ENCODE data around the gene PURB. TPM values are rescaled to one million over a fixed set of nuclear protein-coding genes. Genes with fewer than 3 reads are reported as not detected.

The PURB gene
- total RNA-seq = 10 to 100 TPM; 20.7 to 33.1 (median 22.1) TPM

DNA sequence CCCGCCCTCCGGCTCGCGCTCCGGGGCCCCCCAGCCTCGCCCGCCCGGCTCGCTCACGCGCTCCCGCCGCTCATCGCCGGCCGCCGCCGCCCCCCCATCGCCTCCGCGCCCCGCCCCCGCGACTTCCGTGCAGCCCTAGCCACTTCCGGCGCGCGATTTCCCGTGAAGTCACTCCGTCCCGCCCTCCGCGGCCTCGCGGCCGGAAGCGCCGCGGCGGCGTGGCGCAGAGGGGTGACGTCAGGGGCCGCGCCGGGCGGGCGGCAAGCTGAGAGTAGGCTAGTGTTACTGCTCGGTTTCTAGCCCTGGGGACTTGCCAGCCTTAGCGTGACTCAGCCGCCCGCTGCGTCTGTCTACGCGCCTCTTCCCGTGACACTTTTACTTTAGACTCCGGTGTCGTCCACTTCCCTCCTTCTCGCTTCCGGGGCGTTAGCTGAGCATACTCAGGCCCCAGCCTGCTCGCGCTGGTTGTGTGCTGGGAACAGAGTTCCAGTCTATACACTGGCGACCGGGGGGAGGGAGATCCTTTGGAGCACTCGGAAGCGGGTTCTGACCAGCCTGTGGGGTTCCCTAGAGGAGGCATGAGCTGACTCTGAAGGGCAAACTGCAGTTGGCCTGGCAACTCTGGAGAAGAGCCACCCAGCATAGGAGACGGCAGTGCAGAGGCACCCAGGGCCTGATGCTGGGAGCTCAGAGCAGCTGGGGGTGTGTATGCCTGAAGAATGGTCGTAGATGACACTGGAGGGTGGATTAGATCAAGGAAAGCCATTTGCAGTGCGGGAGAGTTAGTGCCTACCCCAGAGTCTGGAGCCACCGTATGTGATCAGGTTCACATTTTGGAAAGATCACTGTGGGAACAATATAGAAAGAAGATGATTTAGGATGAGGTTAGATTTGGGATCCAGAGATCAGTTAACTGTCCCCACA lies at the start of gene PURB:
Gene PURB, minus strand, starts transcription at position 137 of the 924 bp plus-strand sequence. CDS start 182 bp downstream, outside the sequence.
- TF ChIP-seq, protein P1, sequence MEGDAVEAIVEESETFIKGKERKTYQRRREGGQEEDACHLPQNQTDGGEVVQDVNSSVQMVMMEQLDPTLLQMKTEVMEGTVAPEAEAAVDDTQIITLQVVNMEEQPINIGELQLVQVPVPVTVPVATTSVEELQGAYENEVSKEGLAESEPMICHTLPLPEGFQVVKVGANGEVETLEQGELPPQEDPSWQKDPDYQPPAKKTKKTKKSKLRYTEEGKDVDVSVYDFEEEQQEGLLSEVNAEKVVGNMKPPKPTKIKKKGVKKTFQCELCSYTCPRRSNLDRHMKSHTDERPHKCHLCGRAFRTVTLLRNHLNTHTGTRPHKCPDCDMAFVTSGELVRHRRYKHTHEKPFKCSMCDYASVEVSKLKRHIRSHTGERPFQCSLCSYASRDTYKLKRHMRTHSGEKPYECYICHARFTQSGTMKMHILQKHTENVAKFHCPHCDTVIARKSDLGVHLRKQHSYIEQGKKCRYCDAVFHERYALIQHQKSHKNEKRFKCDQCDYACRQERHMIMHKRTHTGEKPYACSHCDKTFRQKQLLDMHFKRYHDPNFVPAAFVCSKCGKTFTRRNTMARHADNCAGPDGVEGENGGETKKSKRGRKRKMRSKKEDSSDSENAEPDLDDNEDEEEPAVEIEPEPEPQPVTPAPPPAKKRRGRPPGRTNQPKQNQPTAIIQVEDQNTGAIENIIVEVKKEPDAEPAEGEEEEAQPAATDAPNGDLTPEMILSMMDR (IDR thresholded peaks at IDR 0.05; ENCODE audit: low read depth) = no peak

DNA sequence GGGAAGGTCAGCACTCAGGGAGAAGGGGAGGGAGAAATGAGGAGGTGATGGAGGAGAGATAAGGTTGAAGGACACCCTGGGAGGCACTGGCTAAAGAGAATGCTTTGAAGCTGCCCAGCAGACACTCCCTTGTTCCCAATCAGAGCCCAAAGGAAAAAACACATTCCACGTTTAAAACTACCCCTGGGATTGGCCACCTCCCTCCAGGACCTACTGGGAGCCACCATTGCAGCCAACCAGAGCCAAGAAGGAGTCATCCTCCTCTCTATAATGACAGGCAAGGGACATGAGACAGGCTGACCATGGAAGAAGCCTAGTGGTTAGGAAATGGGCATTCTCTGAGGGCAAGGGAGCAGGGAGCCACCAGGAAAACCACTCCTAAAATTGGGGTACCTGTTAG lies 49.7 kb upstream of the PURB start:
- TF ChIP-seq, protein P1 (IDR thresholded peaks at IDR 0.05; ENCODE audit: low read depth) = no peak

DNA sequence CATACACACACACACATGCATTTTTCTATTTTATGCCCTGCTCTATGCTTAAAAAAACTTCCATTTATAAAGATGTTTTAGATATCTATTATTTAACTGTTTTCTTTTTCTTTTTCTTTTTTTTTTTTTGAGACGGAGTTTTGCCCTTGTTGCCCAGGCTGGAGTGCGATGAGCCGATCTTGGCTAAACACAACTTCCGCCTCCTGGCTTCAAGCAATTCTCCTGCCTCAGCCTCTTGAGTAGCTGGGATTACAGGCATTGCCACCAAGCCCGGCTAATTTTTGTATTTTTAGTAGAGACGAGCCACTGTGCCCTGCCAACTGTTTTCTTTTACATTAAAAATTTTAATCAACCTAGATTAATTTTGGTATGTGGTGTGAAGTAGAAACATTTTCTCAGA lies 45.6 kb upstream of the PURB start:
- TF ChIP-seq, protein P1 (IDR thresholded peaks at IDR 0.05; ENCODE audit: low read depth) = no peak

DNA sequence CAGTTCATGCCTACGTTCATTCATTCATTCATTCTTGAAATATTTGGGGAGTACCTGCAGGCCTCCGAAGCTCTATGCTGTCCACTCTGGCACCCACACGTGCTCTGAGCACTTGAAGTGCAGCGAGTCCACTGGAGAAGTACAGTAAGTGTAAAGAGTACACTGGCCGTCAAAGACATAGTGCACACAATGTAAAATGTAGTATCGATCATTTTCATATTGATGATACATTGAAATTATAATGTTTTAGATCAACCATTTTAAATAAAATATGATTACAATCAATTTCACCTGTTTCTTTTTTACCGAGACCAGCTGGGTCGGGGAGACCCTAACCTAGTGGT lies 37.0 kb upstream of the PURB start:
- TF ChIP-seq, protein P1 (IDR thresholded peaks at IDR 0.05; ENCODE audit: low read depth) = no peak

DNA sequence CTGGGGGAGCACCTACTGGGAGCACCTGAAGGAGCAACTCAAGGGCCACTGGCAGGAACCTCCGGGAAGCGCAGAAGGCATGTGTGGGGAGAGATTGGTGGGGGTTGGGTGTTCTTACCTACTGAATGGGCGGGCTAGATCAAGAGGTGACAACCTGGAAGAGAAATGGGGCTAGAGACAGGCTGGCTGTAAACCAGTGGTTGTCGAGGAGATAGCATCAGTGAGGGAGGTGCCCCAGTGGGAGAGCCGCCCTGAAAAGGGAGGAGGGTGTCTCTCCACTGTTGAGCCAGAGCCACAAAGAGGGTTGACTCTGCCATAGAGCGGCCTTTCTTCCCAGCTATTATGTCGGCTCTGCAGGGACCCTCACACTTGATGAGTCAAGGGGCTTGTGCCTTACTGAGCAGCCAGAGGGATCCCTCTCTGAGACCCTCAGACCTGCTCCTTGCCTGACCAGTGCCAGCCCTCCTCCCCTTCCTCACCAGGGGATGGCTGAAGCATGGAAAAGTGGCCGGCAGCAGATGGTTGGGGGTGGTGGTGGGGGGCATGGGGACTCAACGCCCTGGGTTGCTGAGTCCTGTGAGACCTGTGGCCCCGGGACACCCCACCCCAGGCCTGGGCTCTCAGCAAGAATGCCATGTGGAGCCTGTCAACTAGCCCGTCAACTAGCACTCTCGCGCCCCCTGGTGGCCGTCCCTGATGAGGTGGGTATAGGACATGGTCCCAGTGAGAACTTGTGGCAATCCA lies 36.4 kb upstream of the PURB start:
- TF ChIP-seq, protein P1 (IDR thresholded peaks at IDR 0.05; ENCODE audit: low read depth) = no peak

DNA sequence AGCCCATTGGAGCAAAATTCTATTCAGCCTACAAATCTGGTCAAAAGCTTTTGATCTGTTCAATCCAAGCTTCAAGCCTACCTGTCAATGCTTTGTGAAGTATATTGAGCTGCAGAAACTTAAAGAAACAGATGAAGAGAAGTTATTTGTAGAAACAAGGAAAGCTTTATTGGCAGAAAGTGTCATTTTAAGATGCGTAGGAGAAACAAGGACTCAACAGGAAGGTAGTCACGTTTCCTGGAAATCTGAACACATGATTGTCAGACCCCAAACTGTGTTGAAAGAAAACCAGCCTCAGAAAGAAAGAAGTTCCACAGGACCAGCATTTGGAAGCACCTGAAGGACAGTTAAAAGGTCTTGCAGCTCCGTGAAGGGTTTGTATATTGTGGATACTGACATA lies 34.8 kb upstream of the PURB start:
- TF ChIP-seq, protein P1 (IDR thresholded peaks at IDR 0.05; ENCODE audit: low read depth) = no peak

DNA sequence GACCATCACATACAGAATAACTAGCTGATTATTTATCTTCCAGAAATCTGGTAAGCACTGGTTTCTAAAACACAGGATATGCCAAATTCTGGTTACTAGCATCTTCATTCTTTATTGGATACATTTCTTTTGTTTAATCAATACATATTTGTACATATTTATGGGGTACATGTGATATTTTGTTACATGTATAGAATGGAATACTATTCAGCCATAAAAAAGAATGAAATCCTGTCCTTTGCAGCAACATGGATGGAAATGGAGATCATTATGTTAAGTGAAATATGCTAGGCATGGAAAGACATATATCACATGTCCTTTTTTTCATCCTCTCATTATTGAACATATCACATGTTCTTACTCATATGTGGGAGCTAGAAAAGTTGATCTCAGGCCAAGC lies 32.7 kb upstream of the PURB start:
- TF ChIP-seq, protein P1 (IDR thresholded peaks at IDR 0.05; ENCODE audit: low read depth) = no peak

Measured in subcutaneous adipose tissue (tissue), 4 donors.